SK-N-SH treated with all-trans-retinoic acid at 6 μM for 48 hours (cell line): ENCODE results near the gene RB1.

Source experiments
- ATAC-seq: fragments of 200-7000 bp; cut with Tn5 transposase; 3 replicates; pipeline ENCODE4 v1.9.1; 2020; ENCODE audit warnings: mild to moderate bottlenecking, moderate library complexity
- ARNTL ChIP-seq: fragments of 450-650 bp; formaldehyde crosslinking; IDR thresholded peaks from 2 replicates; pipeline ENCODE4 v1.5.0; 2020; ENCODE audit warnings: low read depth, mild to moderate bottlenecking, moderate library complexity, borderline replicate concordance
- BACH2 ChIP-seq: fragments of 250-450 bp; sonication (Bioruptor Pico); IDR thresholded peaks from 2 replicates; pipeline ENCODE4 v1.9.0; 2021; ENCODE audit warnings: mild to moderate bottlenecking, borderline replicate concordance
- CSDC2 ChIP-seq: fragments of 250-450 bp; sonication (Bioruptor Pico); IDR thresholded peaks from 2 replicates; pipeline ENCODE4 v1.5.0; 2020; ENCODE audit warnings: mild to moderate bottlenecking, moderate library complexity
- ESRRG ChIP-seq: fragments of 250-450 bp; sonication (Bioruptor Pico); IDR thresholded peaks from 2 replicates; pipeline ENCODE4 v1.6.1; 2021; ENCODE audit warnings: mild to moderate bottlenecking
- OSR1 ChIP-seq: fragments of 250-450 bp; sonication (Bioruptor Pico); IDR thresholded peaks from 2 replicates; pipeline ENCODE4 v1.8.0; 2022; ENCODE audit warnings: moderate library complexity, mild to moderate bottlenecking, inconsistent platforms
- PPARA ChIP-seq: fragments of 250-450 bp; sonication (Bioruptor Pico); IDR thresholded peaks from 2 replicates; pipeline ENCODE4 v1.5.0; 2020; ENCODE audit warnings: mild to moderate bottlenecking, borderline replicate concordance
- RARB ChIP-seq: fragments of 250-450 bp; sonication (Bioruptor Pico); IDR thresholded peaks from 2 replicates; pipeline ENCODE4 v1.8.0; 2021; ENCODE audit warnings: mild to moderate bottlenecking, moderate library complexity
- SNAI2 ChIP-seq: fragments of 250-450 bp; sonication (Bioruptor Pico); IDR thresholded peaks from 2 replicates; pipeline ENCODE4 v1.5.0; 2020; ENCODE audit warnings: mild to moderate bottlenecking, moderate library complexity
- TCF4 ChIP-seq: fragments of 250-450 bp; sonication (Bioruptor Pico); IDR thresholded peaks from 2 replicates; pipeline ENCODE4 v1.8.0; 2021; ENCODE audit warnings: mild to moderate bottlenecking, moderate library complexity, borderline replicate concordance
- TOX ChIP-seq: fragments of 250-450 bp; sonication (Bioruptor Pico); IDR thresholded peaks from 2 replicates; pipeline ENCODE4 v1.8.0; 2021; ENCODE audit warnings: mild to moderate bottlenecking, moderate library complexity, borderline replicate concordance
- ZC3H10 ChIP-seq: fragments of 250-450 bp; sonication (Bioruptor Pico); IDR thresholded peaks from 2 replicates; pipeline ENCODE4 v1.5.1; 2021; ENCODE audit warnings: mild to moderate bottlenecking, moderate library complexity
- ZFP3 ChIP-seq: fragments of 250-450 bp; sonication (Bioruptor Pico); IDR thresholded peaks from 2 replicates; pipeline ENCODE4 v1.5.0; 2020; ENCODE audit warnings: mild to moderate bottlenecking, moderate library complexity
- ZFP30 ChIP-seq: fragments of 450-650 bp; formaldehyde crosslinking; IDR thresholded peaks from 2 replicates; pipeline ENCODE4 v1.5.0; 2022; ENCODE audit warnings: mild to moderate bottlenecking, moderate library complexity
- ZNF565 ChIP-seq: fragments of 450-650 bp; formaldehyde crosslinking; conservative IDR thresholded peaks from 2 replicates; pipeline ENCODE4 v1.5.0; 2020; ENCODE audit warnings: low read depth, mild to moderate bottlenecking, moderate library complexity
- ZNF70 ChIP-seq: fragments of 450-650 bp; formaldehyde crosslinking; IDR thresholded peaks from 2 replicates; pipeline ENCODE4 v1.5.0; 2020; ENCODE audit warnings: mild to moderate bottlenecking, moderate library complexity
- ZNF8 ChIP-seq: fragments of 450-650 bp; formaldehyde crosslinking; IDR thresholded peaks from 2 replicates; pipeline ENCODE4 v1.5.0; 2020; ENCODE audit warnings: mild to moderate bottlenecking, moderate library complexity
- TF ChIP-seq, protein P1 (sequence below): fragments of 250-450 bp; sonication (Bioruptor Pico); IDR thresholded peaks from 2 replicates; pipeline ENCODE4 v1.8.0; 2020; ENCODE audit warnings: mild to moderate bottlenecking, moderate library complexity, borderline replicate concordance
- TF ChIP-seq, protein P2 (sequence below): fragments of 250-450 bp; sonication (Bioruptor Pico); IDR thresholded peaks from 2 replicates; pipeline ENCODE4 v1.5.0; 2020; ENCODE audit warnings: mild to moderate bottlenecking, moderate library complexity
- TF ChIP-seq, protein P3 (sequence below): fragments of 250-450 bp; sonication (Bioruptor Pico); IDR thresholded peaks from 2 replicates; pipeline ENCODE4 v1.8.0; 2021; ENCODE audit warnings: low read depth, mild to moderate bottlenecking, moderate library complexity, borderline replicate concordance
- TF ChIP-seq, protein P4 (sequence below): fragments of 250-450 bp; sonication (Bioruptor Pico); IDR thresholded peaks from 2 replicates; pipeline ENCODE4 v1.5.1; 2020; ENCODE audit warnings: low read depth, mild to moderate bottlenecking, moderate library complexity

The RB1 gene

DNA sequence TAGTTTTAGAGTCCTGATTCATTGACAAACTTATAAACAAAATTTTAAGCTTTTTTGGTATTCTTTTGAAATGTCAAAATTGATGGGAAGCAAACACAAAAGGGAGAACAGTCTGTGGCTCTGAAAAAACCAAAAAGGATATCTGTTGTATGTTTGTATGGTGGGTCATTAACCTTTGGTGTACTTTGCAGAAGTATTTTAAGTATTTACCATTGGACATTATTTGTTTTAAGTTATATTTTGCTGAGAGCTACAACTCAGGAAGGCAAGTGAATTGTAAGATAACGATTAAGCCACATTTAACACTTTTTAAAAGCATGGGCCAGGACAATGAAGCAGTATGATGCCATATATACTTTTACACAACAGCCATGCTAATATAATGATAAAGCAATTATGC lies 94.2 kb downstream of the RB1 start:
- ATAC-seq: no peak

DNA sequence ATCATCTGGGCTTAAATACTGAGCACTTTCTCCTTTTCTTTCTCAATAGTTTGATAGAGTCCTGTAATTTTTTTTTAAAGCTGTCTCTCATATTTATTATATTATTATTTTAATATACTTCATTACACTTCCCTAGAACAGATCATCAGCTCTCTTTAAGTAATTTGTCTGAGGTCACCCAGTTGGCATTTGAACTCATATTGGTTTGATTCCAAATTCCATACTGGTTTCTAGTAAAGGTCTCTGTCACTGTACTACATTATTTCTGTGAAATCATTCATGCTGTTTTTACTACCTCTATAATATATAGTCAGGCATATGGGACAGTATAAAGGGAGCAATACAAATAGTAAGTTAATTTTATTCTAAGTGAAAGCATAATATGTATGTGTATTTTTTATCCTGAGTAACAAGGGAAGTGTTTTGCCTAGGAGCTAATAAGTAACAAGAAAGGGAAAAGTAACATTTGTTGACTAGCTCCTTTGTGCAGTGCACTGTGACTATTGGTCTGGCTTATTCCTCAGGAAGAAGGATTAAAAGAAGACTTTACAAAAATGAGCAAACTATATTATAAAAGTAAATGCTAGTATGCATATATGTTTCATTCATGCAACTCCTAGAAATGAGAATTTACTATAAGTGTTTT lies 95.0 kb downstream of the RB1 start:
- TF ChIP-seq TOX: no peak
- TF ChIP-seq ESRRG (CRISPR knock-in tag): no peak
- no peak for TF ChIP-seq ZNF565 (CRISPR knock-in tag)
- no peak for TF ChIP-seq PPARA (CRISPR knock-in tag)
- TF ChIP-seq, protein P1, sequence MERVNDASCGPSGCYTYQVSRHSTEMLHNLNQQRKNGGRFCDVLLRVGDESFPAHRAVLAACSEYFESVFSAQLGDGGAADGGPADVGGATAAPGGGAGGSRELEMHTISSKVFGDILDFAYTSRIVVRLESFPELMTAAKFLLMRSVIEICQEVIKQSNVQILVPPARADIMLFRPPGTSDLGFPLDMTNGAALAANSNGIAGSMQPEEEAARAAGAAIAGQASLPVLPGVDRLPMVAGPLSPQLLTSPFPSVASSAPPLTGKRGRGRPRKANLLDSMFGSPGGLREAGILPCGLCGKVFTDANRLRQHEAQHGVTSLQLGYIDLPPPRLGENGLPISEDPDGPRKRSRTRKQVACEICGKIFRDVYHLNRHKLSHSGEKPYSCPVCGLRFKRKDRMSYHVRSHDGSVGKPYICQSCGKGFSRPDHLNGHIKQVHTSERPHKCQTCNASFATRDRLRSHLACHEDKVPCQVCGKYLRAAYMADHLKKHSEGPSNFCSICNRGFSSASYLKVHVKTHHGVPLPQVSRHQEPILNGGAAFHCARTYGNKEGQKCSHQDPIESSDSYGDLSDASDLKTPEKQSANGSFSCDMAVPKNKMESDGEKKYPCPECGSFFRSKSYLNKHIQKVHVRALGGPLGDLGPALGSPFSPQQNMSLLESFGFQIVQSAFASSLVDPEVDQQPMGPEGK (CRISPR knock-in tag): no peak
- TF ChIP-seq RARB (CRISPR knock-in tag): no peak
- no peak for TF ChIP-seq ZNF70 (CRISPR knock-in tag)
- TF ChIP-seq, protein P2, sequence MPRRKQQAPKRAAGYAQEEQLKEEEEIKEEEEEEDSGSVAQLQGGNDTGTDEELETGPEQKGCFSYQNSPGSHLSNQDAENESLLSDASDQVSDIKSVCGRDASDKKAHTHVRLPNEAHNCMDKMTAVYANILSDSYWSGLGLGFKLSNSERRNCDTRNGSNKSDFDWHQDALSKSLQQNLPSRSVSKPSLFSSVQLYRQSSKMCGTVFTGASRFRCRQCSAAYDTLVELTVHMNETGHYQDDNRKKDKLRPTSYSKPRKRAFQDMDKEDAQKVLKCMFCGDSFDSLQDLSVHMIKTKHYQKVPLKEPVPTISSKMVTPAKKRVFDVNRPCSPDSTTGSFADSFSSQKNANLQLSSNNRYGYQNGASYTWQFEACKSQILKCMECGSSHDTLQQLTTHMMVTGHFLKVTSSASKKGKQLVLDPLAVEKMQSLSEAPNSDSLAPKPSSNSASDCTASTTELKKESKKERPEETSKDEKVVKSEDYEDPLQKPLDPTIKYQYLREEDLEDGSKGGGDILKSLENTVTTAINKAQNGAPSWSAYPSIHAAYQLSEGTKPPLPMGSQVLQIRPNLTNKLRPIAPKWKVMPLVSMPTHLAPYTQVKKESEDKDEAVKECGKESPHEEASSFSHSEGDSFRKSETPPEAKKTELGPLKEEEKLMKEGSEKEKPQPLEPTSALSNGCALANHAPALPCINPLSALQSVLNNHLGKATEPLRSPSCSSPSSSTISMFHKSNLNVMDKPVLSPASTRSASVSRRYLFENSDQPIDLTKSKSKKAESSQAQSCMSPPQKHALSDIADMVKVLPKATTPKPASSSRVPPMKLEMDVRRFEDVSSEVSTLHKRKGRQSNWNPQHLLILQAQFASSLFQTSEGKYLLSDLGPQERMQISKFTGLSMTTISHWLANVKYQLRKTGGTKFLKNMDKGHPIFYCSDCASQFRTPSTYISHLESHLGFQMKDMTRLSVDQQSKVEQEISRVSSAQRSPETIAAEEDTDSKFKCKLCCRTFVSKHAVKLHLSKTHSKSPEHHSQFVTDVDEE (CRISPR knock-in tag): no peak
- no peak for TF ChIP-seq CSDC2 (CRISPR knock-in tag)
- TF ChIP-seq ZC3H10 (CRISPR knock-in tag): no peak
- no peak for TF ChIP-seq ZNF8 (CRISPR knock-in tag)
- no peak for TF ChIP-seq TCF4
- TF ChIP-seq, protein P3, sequence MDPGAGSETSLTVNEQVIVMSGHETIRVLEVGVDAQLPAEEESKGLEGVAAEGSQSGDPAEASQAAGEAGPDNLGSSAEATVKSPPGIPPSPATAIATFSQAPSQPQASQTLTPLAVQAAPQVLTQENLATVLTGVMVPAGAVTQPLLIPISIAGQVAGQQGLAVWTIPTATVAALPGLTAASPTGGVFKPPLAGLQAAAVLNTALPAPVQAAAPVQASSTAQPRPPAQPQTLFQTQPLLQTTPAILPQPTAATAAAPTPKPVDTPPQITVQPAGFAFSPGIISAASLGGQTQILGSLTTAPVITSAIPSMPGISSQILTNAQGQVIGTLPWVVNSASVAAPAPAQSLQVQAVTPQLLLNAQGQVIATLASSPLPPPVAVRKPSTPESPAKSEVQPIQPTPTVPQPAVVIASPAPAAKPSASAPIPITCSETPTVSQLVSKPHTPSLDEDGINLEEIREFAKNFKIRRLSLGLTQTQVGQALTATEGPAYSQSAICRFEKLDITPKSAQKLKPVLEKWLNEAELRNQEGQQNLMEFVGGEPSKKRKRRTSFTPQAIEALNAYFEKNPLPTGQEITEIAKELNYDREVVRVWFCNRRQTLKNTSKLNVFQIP (CRISPR knock-in tag): no peak
- ATAC-seq: no peak

More for the DNA sequence above, 94.2 kb downstream of the RB1 start:
- TF ChIP-seq CSDC2 (CRISPR knock-in tag) (no peak), OSR1 (CRISPR knock-in tag) (no peak), ZFP30 (CRISPR knock-in tag) (no peak), ARNTL (CRISPR knock-in tag) (no peak), ESRRG (CRISPR knock-in tag) (no peak)

DNA sequence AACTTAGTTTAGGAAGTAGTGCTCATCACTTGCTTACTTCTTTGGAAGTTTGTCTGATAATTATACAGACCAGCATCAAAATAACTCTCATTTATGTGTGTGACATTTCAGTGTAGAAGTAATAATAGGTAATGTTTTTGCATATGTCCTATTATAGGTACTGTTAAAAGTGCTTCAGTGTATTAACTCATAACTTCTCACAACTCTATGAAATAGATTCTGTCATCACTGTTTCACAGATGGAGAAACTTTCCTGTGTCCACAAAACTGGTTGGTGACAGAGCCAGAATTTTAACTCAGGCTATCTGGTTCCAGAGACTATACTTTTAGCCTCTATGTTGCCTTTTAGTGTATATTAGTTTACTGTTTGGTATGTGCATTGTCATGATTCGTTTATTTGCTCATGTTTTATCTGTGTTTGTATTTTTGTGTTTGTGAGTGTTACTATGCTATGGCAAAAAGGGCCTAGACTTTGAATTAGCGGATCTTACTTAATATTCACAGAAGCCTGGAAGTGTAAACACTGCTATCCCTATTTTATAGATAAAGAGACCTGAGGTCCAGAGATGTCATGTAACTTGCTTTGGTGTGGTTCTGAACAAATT lies 96.6 kb downstream of the RB1 start:
- peak; percentile 73 for ATAC-seq
- TF ChIP-seq ESRRG (CRISPR knock-in tag) (no peak), CSDC2 (CRISPR knock-in tag) (no peak), RARB (CRISPR knock-in tag) (no peak), ZNF8 (CRISPR knock-in tag) (no peak), TOX (no peak), ZFP30 (CRISPR knock-in tag) (no peak), BACH2 (no peak)

DNA sequence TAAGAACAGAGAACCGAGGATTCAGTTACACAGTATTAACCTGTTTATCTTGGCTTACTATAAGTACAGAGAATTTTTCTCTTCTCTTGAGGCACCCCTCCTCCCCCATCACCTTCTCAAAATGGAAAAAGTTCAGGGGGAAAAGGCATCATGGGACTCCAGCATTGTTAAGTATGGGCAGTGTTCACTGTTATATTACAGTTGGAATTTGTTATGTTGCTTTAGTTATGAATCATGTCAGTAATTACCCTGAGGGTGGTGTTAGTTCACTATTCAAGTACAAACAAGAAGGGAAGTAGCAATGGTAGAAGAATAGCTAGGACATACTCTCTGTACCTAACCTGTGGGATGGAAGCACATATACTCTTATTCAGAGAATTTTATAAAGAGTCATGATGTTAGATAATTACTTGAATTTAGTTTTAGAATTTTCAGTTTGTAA lies 97.3 kb downstream of the RB1 start:
- peak; percentile 80 for ATAC-seq

More for the DNA sequence above, 97.3 kb downstream of the RB1 start:
- no peak for TF ChIP-seq SNAI2 (CRISPR knock-in tag)
- TF ChIP-seq ARNTL (CRISPR knock-in tag): no peak
- TF ChIP-seq ZFP3 (CRISPR knock-in tag): no peak
- no peak for TF ChIP-seq ZNF8 (CRISPR knock-in tag)
- TF ChIP-seq, protein P4, sequence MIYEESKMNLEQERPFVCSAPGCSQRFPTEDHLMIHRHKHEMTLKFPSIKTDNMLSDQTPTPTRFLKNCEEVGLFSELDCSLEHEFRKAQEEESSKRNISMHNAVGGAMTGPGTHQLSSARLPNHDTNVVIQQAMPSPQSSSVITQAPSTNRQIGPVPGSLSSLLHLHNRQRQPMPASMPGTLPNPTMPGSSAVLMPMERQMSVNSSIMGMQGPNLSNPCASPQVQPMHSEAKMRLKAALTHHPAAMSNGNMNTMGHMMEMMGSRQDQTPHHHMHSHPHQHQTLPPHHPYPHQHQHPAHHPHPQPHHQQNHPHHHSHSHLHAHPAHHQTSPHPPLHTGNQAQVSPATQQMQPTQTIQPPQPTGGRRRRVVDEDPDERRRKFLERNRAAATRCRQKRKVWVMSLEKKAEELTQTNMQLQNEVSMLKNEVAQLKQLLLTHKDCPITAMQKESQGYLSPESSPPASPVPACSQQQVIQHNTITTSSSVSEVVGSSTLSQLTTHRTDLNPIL (CRISPR knock-in tag): no peak
